GM21737 (cell line): ENCODE data around the gene PDGFRB.
A peak's percentile ranks its signal among the peaks of the same experiment; 100 is the strongest.

Experiments
- ATAC-seq: cut with Tn5 transposase; IDR thresholded peaks from one replicate; pipeline ENCODE4 v1.9.1; 2021; ENCODE audit warnings: mild to moderate bottlenecking, moderate library complexity; ENCODE audit not compliant: unreplicated experiment

PDGFRB gene

GRCh38 chr5:150164211-150164980, 8.8 kb upstream of the PDGFRB start:
- ATAC-seq: no peak

- ATAC-seq: no peak
These were observed 8.0 kb upstream of the PDGFRB start for GRCh38 chr5:150163547-150164059.

GRCh38 chr5:150163035-150163434, 7.4 kb upstream of the PDGFRB start:
- no peak for ATAC-seq

- ATAC-seq: no peak
These were observed 6.5 kb upstream of the PDGFRB start for GRCh38 chr5:150162142-150162513.

- ATAC-seq: peak; percentile 47
These were observed 5.8 kb upstream of the PDGFRB start for GRCh38 chr5:150161242-150162141.

- no peak for ATAC-seq
These were observed 4.9 kb upstream of the PDGFRB start for GRCh38 chr5:150160448-150161081.

- ATAC-seq: no peak
These were observed 4.1 kb upstream of the PDGFRB start for GRCh38 chr5:150159741-150160179.

GRCh38 chr5:150159031-150159430, 3.4 kb upstream of the PDGFRB start:
- ATAC-seq: no peak

- no peak for ATAC-seq
These were observed 2.7 kb upstream of the PDGFRB start for GRCh38 chr5:150158170-150158949.

- no peak for ATAC-seq
These were observed 1.5 kb upstream of the PDGFRB start for GRCh38 chr5:150157168-150157567.

- ATAC-seq: no peak
These were observed 895 bp upstream of the PDGFRB start for GRCh38 chr5:150156540-150156939.

GRCh38 chr5:150156027-150156368, 353 bp upstream of the PDGFRB start:
- no peak for ATAC-seq

GRCh38 chr5:150154618-150155128, 972 bp downstream of the PDGFRB start:
- ATAC-seq: no peak

GRCh38 chr5:150153957-150154617, 1.6 kb downstream of the PDGFRB start:
- no peak for ATAC-seq

- ATAC-seq: no peak
These were observed 2.2 kb downstream of the PDGFRB start for GRCh38 chr5:150153483-150153882.

GRCh38 chr5:150152636-150153462, 2.8 kb downstream of the PDGFRB start:
- no peak for ATAC-seq

- ATAC-seq: no peak
These were observed 6.0 kb downstream of the PDGFRB start for GRCh38 chr5:150149618-150150017.

GRCh38 chr5:150148117-150148927, 7.3 kb downstream of the PDGFRB start:
- ATAC-seq: no peak
